ENCODE measurements around the gene CROT.
A peak's percentile ranks its signal among the peaks of the same experiment; 100 is the strongest.
"Not testable (repeated sequence)": the region's sequence is repeated elsewhere in the genome, so short reads cannot be mapped to it uniquely, and the experiment has no call there.

Gene CROT

GRCh38 chr7:87345166-87345927 is at the start of gene CROT:
Gene CROT (plus strand): TSS chr7:87345664. CDS start chr7:87349069, 3,405 bp downstream.
- DNase-seq (ENCODE audit: low read depth), result peak; percentile 95

- no peak for DNase-seq (ENCODE audit: low read depth)
Observed at GRCh38 chr7:87300756-87301155, 44.7 kb upstream of the CROT start.

GRCh38 chr7:87310790-87311419 is 34.6 kb upstream of the CROT start:
- DNase-seq (ENCODE audit: low read depth), result no peak

GRCh38 chr7:87312215-87312865 is 33.1 kb upstream of the CROT start:
- DNase-seq (ENCODE audit: low read depth), result peak; percentile 26

GRCh38 chr7:87316097-87316700 is 29.3 kb upstream of the CROT start:
- no peak for DNase-seq (ENCODE audit: low read depth)

- DNase-seq (ENCODE audit: low read depth), result no peak
Observed at GRCh38 chr7:87316846-87317552, 28.5 kb upstream of the CROT start.

- DNase-seq (ENCODE audit: low read depth), result no peak
Observed at GRCh38 chr7:87317691-87318245, 27.7 kb upstream of the CROT start.

GRCh38 chr7:87318741-87319140 is 26.7 kb upstream of the CROT start:
- no peak for DNase-seq (ENCODE audit: low read depth)

- DNase-seq (ENCODE audit: low read depth), result not testable (repeated sequence)
Observed at GRCh38 chr7:87319154-87319581, 26.3 kb upstream of the CROT start.

GRCh38 chr7:87322912-87323311 is 22.6 kb upstream of the CROT start:
- DNase-seq (ENCODE audit: low read depth), result no peak

- no peak for DNase-seq (ENCODE audit: low read depth)
Observed at GRCh38 chr7:87325576-87326370, 19.7 kb upstream of the CROT start.

- no peak for DNase-seq (ENCODE audit: low read depth)
Observed at GRCh38 chr7:87328281-87328680, 17.2 kb upstream of the CROT start.

GRCh38 chr7:87330316-87330715 is 15.1 kb upstream of the CROT start:
- no peak for DNase-seq (ENCODE audit: low read depth)

GRCh38 chr7:87330942-87331341 is 14.5 kb upstream of the CROT start:
- DNase-seq (ENCODE audit: low read depth), result no peak

GRCh38 chr7:87331687-87332252 is 13.7 kb upstream of the CROT start:
- no peak for DNase-seq (ENCODE audit: low read depth)

GRCh38 chr7:87332321-87332720 is 13.1 kb upstream of the CROT start:
- DNase-seq (ENCODE audit: low read depth), result no peak

GRCh38 chr7:87336136-87336535 is 9.3 kb upstream of the CROT start:
- no peak for DNase-seq (ENCODE audit: low read depth)

- DNase-seq (ENCODE audit: low read depth), result no peak
Observed at GRCh38 chr7:87337331-87337730, 8.1 kb upstream of the CROT start.

GRCh38 chr7:87339373-87339897 is 6.0 kb upstream of the CROT start:
- DNase-seq (ENCODE audit: low read depth), result no peak

- no peak for DNase-seq (ENCODE audit: low read depth)
Observed at GRCh38 chr7:87341441-87341840, 4.0 kb upstream of the CROT start.
